IMR-90 (cell line): ENCODE data around the gene PRKAG2. TPM values are rescaled to one million over a fixed set of nuclear protein-coding genes. Genes with fewer than 3 reads are reported as not detected.

ENCODE experiments used
- ATAC-seq: fragments of 200-7000 bp; cut with Tn5 transposase; 2 replicates; pipeline ENCODE4 v1.9.1; 2020; ENCODE audit warnings: low read depth, mild to moderate bottlenecking, moderate library complexity
- BruUV-seq: library from RNA; stranded (reverse); fragments of 400-500 nt; replicated peaks from 2 replicates; lab custom pipeline; 2021; lab: Mats Ljungman, UMichigan
- CTCF ChIA-PET: fragments of 300-600 bp; formaldehyde crosslinking; extraction: SDS; loops from one replicate; lab custom pipeline; 2021; ENCODE audit warnings: antibody characterized with exemption; lab: Yijun Ruan, JAX
- POLR2A ChIA-PET: fragments of 300-600 bp; sonication (Branson Sonifier 250); formaldehyde crosslinking; loops from one replicate; lab custom pipeline; 2022; ENCODE audit warnings: antibody characterized with exemption; ENCODE audit not compliant: unreplicated experiment; lab: Charles Lee
- DNase-seq: peaks from one replicate; pipeline ENCODE4 v3.0.0; 2013
- H2AFZ ChIP-seq: replicated peaks from 2 replicates; pipeline ENCODE3; 2013; ENCODE audit warnings: low read length, mild to moderate bottlenecking; ENCODE audit not compliant: poor library complexity
- H2AK5ac ChIP-seq: 2 replicates; pipeline ENCODE4 v1.6.1; 2013; ENCODE audit warnings: low read depth, low read length, inconsistent platforms
- H2AK9ac ChIP-seq: replicated peaks from 2 replicates; pipeline ENCODE3; 2013; ENCODE audit warnings: mild to moderate bottlenecking, low read depth, low read length, moderate library complexity; ENCODE audit not compliant: poor library complexity
- H2BK120ac ChIP-seq: 2 replicates; pipeline ENCODE4 v1.6.1; 2013; ENCODE audit warnings: low read depth, low read length, inconsistent platforms
- H2BK15ac ChIP-seq: 3 replicates; pipeline ENCODE4 v1.6.1; 2013; ENCODE audit warnings: low read depth, low read length, inconsistent platforms
- H2BK20ac ChIP-seq: 2 replicates; pipeline ENCODE4 v1.6.1; 2013; ENCODE audit warnings: low read depth, mild to moderate bottlenecking, inconsistent platforms, low read length, moderate library complexity
- H2BK5ac ChIP-seq: 2 replicates; pipeline ENCODE4 v1.6.1; 2013; ENCODE audit warnings: mild to moderate bottlenecking, low read depth, low read length, inconsistent platforms; ENCODE audit not compliant: poor library complexity, severe bottlenecking
- H3K14ac ChIP-seq: replicated peaks from 2 replicates; pipeline ENCODE4 v1.6.1; 2013; ENCODE audit warnings: low read depth, low read length, inconsistent platforms
- H3K18ac ChIP-seq: 2 replicates; pipeline ENCODE4 v1.6.1; 2013; ENCODE audit warnings: low read depth, low read length, control low read depth
- H3K23ac ChIP-seq: 2 replicates; pipeline ENCODE4 v1.6.1; 2013; ENCODE audit warnings: low read depth, low read length, inconsistent platforms
- H3K27ac ChIP-seq: 2 replicates; pipeline ENCODE4 v1.5.1; 2013; ENCODE audit warnings: mild to moderate bottlenecking, control low read depth, low read length; ENCODE audit not compliant: insufficient read depth
- H3K27me3 ChIP-seq: 2 replicates; pipeline ENCODE4 v1.6.1; 2013; ENCODE audit warnings: low read length; ENCODE audit not compliant: control insufficient read depth, insufficient read depth
- H3K36me3 ChIP-seq: 2 replicates; pipeline ENCODE4 v1.6.1; 2013; ENCODE audit warnings: low read length, mixed read lengths; ENCODE audit not compliant: control insufficient read depth, insufficient read depth
- H3K4ac ChIP-seq: 2 replicates; pipeline ENCODE4 v1.6.1; 2013; ENCODE audit warnings: low read depth, low read length, inconsistent platforms
- H3K4me1 ChIP-seq: 2 replicates; pipeline ENCODE4 v1.6.1; 2013; ENCODE audit warnings: low read length, mixed read lengths; ENCODE audit not compliant: control insufficient read depth, insufficient read depth
- H3K4me2 ChIP-seq: 2 replicates; pipeline ENCODE4 v1.6.1; 2013; ENCODE audit warnings: low read depth, mild to moderate bottlenecking, control low read depth, low read length, moderate library complexity
- H3K4me3 ChIP-seq: 2 replicates; pipeline ENCODE4 v1.5.1; 2013; ENCODE audit warnings: low read depth, mild to moderate bottlenecking, control low read depth, low read length, moderate library complexity; ENCODE audit not compliant: insufficient read depth
- H3K56ac ChIP-seq: 2 replicates; pipeline ENCODE4 v1.6.1; 2013; ENCODE audit warnings: low read length, inconsistent platforms; ENCODE audit not compliant: insufficient read depth; ENCODE audit errors: extremely low read depth
- H3K79me1 ChIP-seq, 2 experiments: 2 replicates each; pipeline ENCODE4 v1.6.1; 2013; ENCODE audit warnings: low read length in 2 of 2, inconsistent platforms in 1 of 2, low read depth in 1 of 2
- H3K9ac ChIP-seq: 2 replicates; pipeline ENCODE4 v1.6.1; 2013; ENCODE audit warnings: low read depth, low read length, control low read depth
- H3K9me1 ChIP-seq: 2 replicates; pipeline ENCODE4 v1.6.1; 2013; ENCODE audit warnings: low read length, inconsistent platforms; ENCODE audit not compliant: insufficient read depth
- H3K9me3 ChIP-seq: 2 replicates; pipeline ENCODE4 v1.6.1; 2013; ENCODE audit warnings: low read length; ENCODE audit not compliant: control insufficient read depth, insufficient read depth
- H4K20me1 ChIP-seq: 2 replicates; pipeline ENCODE4 v1.6.1; 2013; ENCODE audit warnings: low read length, inconsistent platforms; ENCODE audit not compliant: insufficient read depth
- H4K5ac ChIP-seq: 2 replicates; pipeline ENCODE4 v1.6.1; 2013; ENCODE audit warnings: mild to moderate bottlenecking, low read depth, low read length, control low read depth
- H4K8ac ChIP-seq, 2 experiments: 2 replicates each; pipeline ENCODE4 v1.6.1; 2013; ENCODE audit warnings: low read depth in 2 of 2, low read length in 2 of 2, control low read depth in 1 of 2, inconsistent platforms in 1 of 2
- H4K91ac ChIP-seq: 2 replicates; pipeline ENCODE4 v1.6.1; 2013; ENCODE audit warnings: low read depth, low read length, inconsistent platforms; ENCODE audit not compliant: insufficient read depth
- BHLHE40 ChIP-seq: fragments of 150-350 bp; IDR thresholded peaks from 2 replicates; pipeline ENCODE4 v1.6.1; 2016; ENCODE audit warnings: mild to moderate bottlenecking, low read depth, low read length
- CHD1 ChIP-seq: IDR thresholded peaks from 2 replicates; pipeline ENCODE4 v1.6.1; 2012; ENCODE audit warnings: low read depth, low read length, improper control_type of control experiment
- MAFK ChIP-seq: IDR thresholded peaks from 2 replicates; pipeline ENCODE4 v1.6.1; 2012; ENCODE audit warnings: low read depth, low read length, improper control_type of control experiment
- MAZ ChIP-seq: IDR thresholded peaks from 2 replicates; pipeline ENCODE4 v1.6.1; 2012; ENCODE audit warnings: low read depth, mild to moderate bottlenecking, low read length, improper control_type of control experiment, moderate library complexity, borderline replicate concordance
- MXI1 ChIP-seq: IDR thresholded peaks from 2 replicates; pipeline ENCODE4 v1.6.1; 2012; ENCODE audit warnings: low read depth, mild to moderate bottlenecking, low read length, moderate library complexity, borderline replicate concordance
- NFE2L2 ChIP-seq: fragments of 150-350 bp; IDR thresholded peaks from 2 replicates; pipeline ENCODE4 v1.6.1; 2016; ENCODE audit warnings: low read depth, mild to moderate bottlenecking, low read length
- POLR2A ChIP-seq: IDR thresholded peaks from 2 replicates; pipeline ENCODE4 v1.6.1; 2012; ENCODE audit warnings: mild to moderate bottlenecking, low read depth, low read length
- RAD21 ChIP-seq: IDR thresholded peaks from 2 replicates; pipeline ENCODE4 v1.6.1; 2012; ENCODE audit warnings: low read length, improper control_type of control experiment
- SMC3 ChIP-seq: fragments of 150-350 bp; IDR thresholded peaks from 2 replicates; pipeline ENCODE4 v1.6.1; 2016; ENCODE audit warnings: low read depth, mild to moderate bottlenecking, antibody characterized with exemption, low read length, moderate library complexity
- WGBS, 2 experiments: methylation state at CpG; one replicate each; pipeline versions ENCODE4 v1.1.5 to v1.1.7; 2013; ENCODE audit warnings: missing lambda C conversion rate in 2 of 2; ENCODE audit not compliant: insufficient read length in 1 of 2; ENCODE audit errors: extremely low coverage in 2 of 2; 5-methylcytosine and 5-hydroxymethylcytosine counted together
- dilution Hi-C: fragments of 300-500 bp; cut with HindIII; formaldehyde crosslinking; loops from one replicate; pipeline ENCODE4 v1.14.3; 2018; ENCODE audit warnings: low sequenced_read_pairs; ENCODE audit not compliant: unreplicated experiment
- in situ Hi-C: fragments of 300-500 bp; cut with MboI; formaldehyde crosslinking; loops from 3 replicates; pipeline ENCODE4 v1.14.3; 2019; ENCODE audit warnings: low sequenced_read_pairs, inconsistent platforms, mixed read lengths
- intact Hi-C: fragments of 100-400 bp; cut with micrococcal nuclease; formaldehyde crosslinking; loops from 2 replicates; pipeline ENCODE4 v1.10.0; 2022
- polyA plus RNA-seq, 3 experiments: library from polyadenylated mRNA; depleted of rRNA; stranded (reverse); fragments of >200 nt; gene quantifications; 2 replicates each; pipeline ENCODE4 v1.2.3, GENCODE V29; 2012; ENCODE audit warnings: low replicate concordance in 1 of 3
- total RNA-seq: library from RNA; depleted of rRNA; stranded (reverse); fragments of >200 nt; gene quantifications from 2 replicates; pipeline ENCODE4 v1.2.3, GENCODE V29; 2012
- TF ChIP-seq, protein P1 (sequence below): fragments of 150-350 bp; IDR thresholded peaks from 2 replicates; pipeline ENCODE4 v1.6.1; 2017; ENCODE audit warnings: mild to moderate bottlenecking, antibody characterized with exemption, low read length, low read depth
- TF ChIP-seq, protein P2 (sequence below): fragments of 150-350 bp; IDR thresholded peaks from 2 replicates; pipeline ENCODE4 v1.6.1; 2016; ENCODE audit warnings: low read depth, mild to moderate bottlenecking, low read length, moderate library complexity, borderline replicate concordance
- TF ChIP-seq, protein P3 (sequence below): conservative IDR thresholded peaks from 2 replicates; pipeline ENCODE4 v1.5.1; 2012; ENCODE audit warnings: mild to moderate bottlenecking, low read depth, low read length, improper control_type of control experiment

Gene PRKAG2
- total and polyA plus RNA-seq, 2 of the 4 experiments (the other 2 are of a cell fraction) = 15.4 to 21.6 TPM

DNA sequence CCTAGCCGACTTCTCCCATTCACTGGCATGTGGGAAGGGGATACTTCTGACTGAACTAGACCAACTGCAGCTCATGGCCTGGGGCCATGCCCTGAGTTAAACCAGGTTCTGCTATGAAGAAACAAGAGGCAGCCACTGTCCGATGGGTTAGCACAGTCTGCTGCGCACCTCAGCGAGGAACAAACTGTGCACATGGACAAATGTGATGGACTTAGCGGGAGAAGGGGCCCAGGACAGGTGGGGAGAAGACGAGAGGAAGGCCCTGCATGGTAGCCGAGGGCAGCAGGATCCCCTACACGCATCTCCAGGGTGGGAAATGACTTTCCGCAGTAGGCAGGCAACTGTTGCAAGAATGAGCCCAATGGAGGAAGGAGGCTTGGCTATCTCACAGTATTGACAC is 115.0 kb downstream of the PRKAG2 start:
- POLR2A ChIA-PET = no interaction called here
- CTCF ChIA-PET = no interaction called here
- in situ Hi-C loops = loop anchor here (25.0 kb wide), 2 partner anchors 300 to 400 kb away; no protein-coding TSS in a partner anchor

More for the DNA sequence above, 115.0 kb downstream of the PRKAG2 start:
- H2AFZ ChIP-seq = no peak overlapping the region
- dilution Hi-C loops (no loop called here), intact Hi-C loops (no loop called here)
- H3K18ac ChIP-seq = no peak overlapping the region
- no peaks in the 10 kb centered on the region for H3K9me3 ChIP-seq
- no peak for ATAC-seq
- no peak overlapping the region for H3K56ac ChIP-seq
- no peaks in the 10 kb centered on the region; the same call in 1 of the 2 replicates for H4K20me1 ChIP-seq
- no peak overlapping the region; the same call in 1 of the 2 replicates for H2BK20ac ChIP-seq
- no peak overlapping the region for H2AK9ac ChIP-seq
- H3K9me1 ChIP-seq = no peaks in the 10 kb centered on the region
- H2AK5ac ChIP-seq = no peak overlapping the region
- H3K36me3 ChIP-seq = no peaks in the 10 kb centered on the region
- no peak overlapping the region for H4K5ac ChIP-seq
- H3K4me1 ChIP-seq = peaks cover 8% of the 10 kb centered on the region
- no peak for TF ChIP-seq BHLHE40
- no peak for TF ChIP-seq SMC3
- TF ChIP-seq RAD21 = no peak
- no peak for TF ChIP-seq NFE2L2
- TF ChIP-seq, protein P1, sequence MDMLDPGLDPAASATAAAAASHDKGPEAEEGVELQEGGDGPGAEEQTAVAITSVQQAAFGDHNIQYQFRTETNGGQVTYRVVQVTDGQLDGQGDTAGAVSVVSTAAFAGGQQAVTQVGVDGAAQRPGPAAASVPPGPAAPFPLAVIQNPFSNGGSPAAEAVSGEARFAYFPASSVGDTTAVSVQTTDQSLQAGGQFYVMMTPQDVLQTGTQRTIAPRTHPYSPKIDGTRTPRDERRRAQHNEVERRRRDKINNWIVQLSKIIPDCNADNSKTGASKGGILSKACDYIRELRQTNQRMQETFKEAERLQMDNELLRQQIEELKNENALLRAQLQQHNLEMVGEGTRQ = no peak
- TF ChIP-seq, protein P2, sequence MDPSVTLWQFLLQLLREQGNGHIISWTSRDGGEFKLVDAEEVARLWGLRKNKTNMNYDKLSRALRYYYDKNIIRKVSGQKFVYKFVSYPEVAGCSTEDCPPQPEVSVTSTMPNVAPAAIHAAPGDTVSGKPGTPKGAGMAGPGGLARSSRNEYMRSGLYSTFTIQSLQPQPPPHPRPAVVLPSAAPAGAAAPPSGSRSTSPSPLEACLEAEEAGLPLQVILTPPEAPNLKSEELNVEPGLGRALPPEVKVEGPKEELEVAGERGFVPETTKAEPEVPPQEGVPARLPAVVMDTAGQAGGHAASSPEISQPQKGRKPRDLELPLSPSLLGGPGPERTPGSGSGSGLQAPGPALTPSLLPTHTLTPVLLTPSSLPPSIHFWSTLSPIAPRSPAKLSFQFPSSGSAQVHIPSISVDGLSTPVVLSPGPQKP = no peak
- TF ChIP-seq CHD1 = no peak
- TF ChIP-seq, protein P3, sequence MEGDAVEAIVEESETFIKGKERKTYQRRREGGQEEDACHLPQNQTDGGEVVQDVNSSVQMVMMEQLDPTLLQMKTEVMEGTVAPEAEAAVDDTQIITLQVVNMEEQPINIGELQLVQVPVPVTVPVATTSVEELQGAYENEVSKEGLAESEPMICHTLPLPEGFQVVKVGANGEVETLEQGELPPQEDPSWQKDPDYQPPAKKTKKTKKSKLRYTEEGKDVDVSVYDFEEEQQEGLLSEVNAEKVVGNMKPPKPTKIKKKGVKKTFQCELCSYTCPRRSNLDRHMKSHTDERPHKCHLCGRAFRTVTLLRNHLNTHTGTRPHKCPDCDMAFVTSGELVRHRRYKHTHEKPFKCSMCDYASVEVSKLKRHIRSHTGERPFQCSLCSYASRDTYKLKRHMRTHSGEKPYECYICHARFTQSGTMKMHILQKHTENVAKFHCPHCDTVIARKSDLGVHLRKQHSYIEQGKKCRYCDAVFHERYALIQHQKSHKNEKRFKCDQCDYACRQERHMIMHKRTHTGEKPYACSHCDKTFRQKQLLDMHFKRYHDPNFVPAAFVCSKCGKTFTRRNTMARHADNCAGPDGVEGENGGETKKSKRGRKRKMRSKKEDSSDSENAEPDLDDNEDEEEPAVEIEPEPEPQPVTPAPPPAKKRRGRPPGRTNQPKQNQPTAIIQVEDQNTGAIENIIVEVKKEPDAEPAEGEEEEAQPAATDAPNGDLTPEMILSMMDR = no peak
- no peak for TF ChIP-seq POLR2A
- no peak for TF ChIP-seq MAZ
- no peak for TF ChIP-seq MXI1
- no peak for TF ChIP-seq MAFK
- WGBS, 2 experiments = 94% methylated on average over 2 of the region's 9 CpGs; no CpG with 5 or more reads in 1 of the 2 experiments
- no peak overlapping the region for H3K27ac ChIP-seq
- H2BK15ac ChIP-seq = no peak overlapping the region
- no peak overlapping the region for H2BK5ac ChIP-seq
- no peak overlapping the region for H4K91ac ChIP-seq
- H3K23ac ChIP-seq = no peak overlapping the region
- H3K9ac ChIP-seq = no peak overlapping the region
- H3K4ac ChIP-seq = no peak overlapping the region
- H3K4me3 ChIP-seq = no peak overlapping the region
- H2BK120ac ChIP-seq = no peak overlapping the region
- H4K8ac ChIP-seq = no peak overlapping the region
- no peaks in the 10 kb centered on the region for H3K79me1 ChIP-seq
- peaks cover 53% of the 10 kb centered on the region for H3K27me3 ChIP-seq
- H3K14ac ChIP-seq = no peak overlapping the region
- DNase-seq = no peak
- H3K4me2 ChIP-seq = no peak overlapping the region
- no TSS peak for BruUV-seq
